ENCODE results near the gene ASTN2.

GRCh38 chr9:116585204-116585603 is 829.7 kb downstream of the ASTN2 start:
- TF ChIP-seq ZNF175 (CRISPR knock-in tag; IDR thresholded peaks at IDR 0.05; ENCODE audit: low read depth): no peak
- no peak for TF ChIP-seq TSHZ1 (CRISPR knock-in tag; IDR thresholded peaks at IDR 0.05)
- TF ChIP-seq RAD21 (CRISPR knock-in tag; conservative IDR thresholded peaks at IDR 0.05 in 1 of 2, IDR thresholded peaks at IDR 0.05 in 1 of 2): no peak
- TF ChIP-seq CBX5 (IDR thresholded peaks at IDR 0.05; ENCODE audit: borderline replicate concordance, low read depth): no peak
- TF ChIP-seq FOXJ3 (CRISPR knock-in tag; IDR thresholded peaks at IDR 0.05): no peak
- no peak for TF ChIP-seq ZC3H11A (IDR thresholded peaks at IDR 0.05; ENCODE audit: low read depth, low read length)
- TF ChIP-seq, protein P1, sequence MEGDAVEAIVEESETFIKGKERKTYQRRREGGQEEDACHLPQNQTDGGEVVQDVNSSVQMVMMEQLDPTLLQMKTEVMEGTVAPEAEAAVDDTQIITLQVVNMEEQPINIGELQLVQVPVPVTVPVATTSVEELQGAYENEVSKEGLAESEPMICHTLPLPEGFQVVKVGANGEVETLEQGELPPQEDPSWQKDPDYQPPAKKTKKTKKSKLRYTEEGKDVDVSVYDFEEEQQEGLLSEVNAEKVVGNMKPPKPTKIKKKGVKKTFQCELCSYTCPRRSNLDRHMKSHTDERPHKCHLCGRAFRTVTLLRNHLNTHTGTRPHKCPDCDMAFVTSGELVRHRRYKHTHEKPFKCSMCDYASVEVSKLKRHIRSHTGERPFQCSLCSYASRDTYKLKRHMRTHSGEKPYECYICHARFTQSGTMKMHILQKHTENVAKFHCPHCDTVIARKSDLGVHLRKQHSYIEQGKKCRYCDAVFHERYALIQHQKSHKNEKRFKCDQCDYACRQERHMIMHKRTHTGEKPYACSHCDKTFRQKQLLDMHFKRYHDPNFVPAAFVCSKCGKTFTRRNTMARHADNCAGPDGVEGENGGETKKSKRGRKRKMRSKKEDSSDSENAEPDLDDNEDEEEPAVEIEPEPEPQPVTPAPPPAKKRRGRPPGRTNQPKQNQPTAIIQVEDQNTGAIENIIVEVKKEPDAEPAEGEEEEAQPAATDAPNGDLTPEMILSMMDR (IDR thresholded peaks at IDR 0.05 in 2 of 3, conservative IDR thresholded peaks at IDR 0.05 in 1 of 3; ENCODE audit: insufficient read depth in 2 of 3, low read depth in 1 of 3, low read length in 3 of 3): no peak
- TF ChIP-seq, protein P2, sequence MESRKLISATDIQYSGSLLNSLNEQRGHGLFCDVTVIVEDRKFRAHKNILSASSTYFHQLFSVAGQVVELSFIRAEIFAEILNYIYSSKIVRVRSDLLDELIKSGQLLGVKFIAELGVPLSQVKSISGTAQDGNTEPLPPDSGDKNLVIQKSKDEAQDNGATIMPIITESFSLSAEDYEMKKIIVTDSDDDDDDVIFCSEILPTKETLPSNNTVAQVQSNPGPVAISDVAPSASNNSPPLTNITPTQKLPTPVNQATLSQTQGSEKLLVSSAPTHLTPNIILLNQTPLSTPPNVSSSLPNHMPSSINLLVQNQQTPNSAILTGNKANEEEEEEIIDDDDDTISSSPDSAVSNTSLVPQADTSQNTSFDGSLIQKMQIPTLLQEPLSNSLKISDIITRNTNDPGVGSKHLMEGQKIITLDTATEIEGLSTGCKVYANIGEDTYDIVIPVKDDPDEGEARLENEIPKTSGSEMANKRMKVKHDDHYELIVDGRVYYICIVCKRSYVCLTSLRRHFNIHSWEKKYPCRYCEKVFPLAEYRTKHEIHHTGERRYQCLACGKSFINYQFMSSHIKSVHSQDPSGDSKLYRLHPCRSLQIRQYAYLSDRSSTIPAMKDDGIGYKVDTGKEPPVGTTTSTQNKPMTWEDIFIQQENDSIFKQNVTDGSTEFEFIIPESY (CRISPR knock-in tag; IDR thresholded peaks at IDR 0.05): no peak
- no peak for TF ChIP-seq CREB1 (IDR thresholded peaks at IDR 0.05)
- no peak for TF ChIP-seq CREB1 (CRISPR knock-in tag; IDR thresholded peaks at IDR 0.05)
- no peak for TF ChIP-seq YY1 (IDR thresholded peaks at IDR 0.05; ENCODE audit: borderline replicate concordance in 1 of 3, control insufficient read depth in 1 of 3, extremely low read depth in 1 of 3, insufficient read depth in 3 of 3, insufficient read length in 1 of 3, insufficient replicate concordance in 2 of 3, low read depth in 1 of 3, low read length in 2 of 3)

All from K562 (cell line).